22Rv1 (cell line): ENCODE data around the gene ZBTB33.

Experiments
- ZFX ChIP-seq: fragments of 450-650 bp; IDR thresholded peaks from 2 replicates; pipeline ENCODE4 v1.6.1; 2017; ENCODE audit warnings: antibody characterized with exemption, borderline replicate concordance
- TF ChIP-seq, protein P1 (sequence below): fragments of 450-650 bp; IDR thresholded peaks from 2 replicates; pipeline ENCODE4 v1.5.1; 2017; ENCODE audit warnings: mild to moderate bottlenecking

- TF ChIP-seq, protein P1, sequence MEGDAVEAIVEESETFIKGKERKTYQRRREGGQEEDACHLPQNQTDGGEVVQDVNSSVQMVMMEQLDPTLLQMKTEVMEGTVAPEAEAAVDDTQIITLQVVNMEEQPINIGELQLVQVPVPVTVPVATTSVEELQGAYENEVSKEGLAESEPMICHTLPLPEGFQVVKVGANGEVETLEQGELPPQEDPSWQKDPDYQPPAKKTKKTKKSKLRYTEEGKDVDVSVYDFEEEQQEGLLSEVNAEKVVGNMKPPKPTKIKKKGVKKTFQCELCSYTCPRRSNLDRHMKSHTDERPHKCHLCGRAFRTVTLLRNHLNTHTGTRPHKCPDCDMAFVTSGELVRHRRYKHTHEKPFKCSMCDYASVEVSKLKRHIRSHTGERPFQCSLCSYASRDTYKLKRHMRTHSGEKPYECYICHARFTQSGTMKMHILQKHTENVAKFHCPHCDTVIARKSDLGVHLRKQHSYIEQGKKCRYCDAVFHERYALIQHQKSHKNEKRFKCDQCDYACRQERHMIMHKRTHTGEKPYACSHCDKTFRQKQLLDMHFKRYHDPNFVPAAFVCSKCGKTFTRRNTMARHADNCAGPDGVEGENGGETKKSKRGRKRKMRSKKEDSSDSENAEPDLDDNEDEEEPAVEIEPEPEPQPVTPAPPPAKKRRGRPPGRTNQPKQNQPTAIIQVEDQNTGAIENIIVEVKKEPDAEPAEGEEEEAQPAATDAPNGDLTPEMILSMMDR = no peak
- TF ChIP-seq ZFX = no peak
These were observed 22.3 kb upstream of the ZBTB33 start for GRCh38 chrX:120228187-120228908.
